Heart left ventricle (tissue), 16 donors: Measurements from ENCODE around the gene PRKAG2. TPM values are rescaled to one million over a fixed set of nuclear protein-coding genes. Genes with fewer than 3 reads are reported as not detected.

Experiments
- ATAC-seq, 4 donors: fragments of 200-7000 bp; cut with Tn5 transposase; one replicate each; pipeline ENCODE4 v1.9.1; 2020 to 2022; ENCODE audit warnings: moderate library complexity in 4 of 4, mild to moderate bottlenecking in 3 of 4, moderate number of reproducible peaks in 1 of 4
- DNase-seq, 5 donors: peaks; one replicate each; pipeline ENCODE4 v3.0.0-alpha.2; 2020
- H3K27ac ChIP-seq, 12 donors: fragments of 200-600 bp; sonication (generic) in 4 of 12; one replicate each; pipeline versions ENCODE4 v1.5.0 to v1.8.0; 2016 to 2022; ENCODE audit warnings: mild to moderate bottlenecking in 2 of 12
- H3K27me3 ChIP-seq, 9 donors: fragments of 200-600 bp; sonication (generic) in 2 of 9; one replicate each; pipeline versions ENCODE4 v1.5.1 to v1.8.0; 2016 to 2022; ENCODE audit warnings: mild to moderate bottlenecking in 3 of 9
- H3K36me3 ChIP-seq, 9 donors: fragments of 200-600 bp; sonication (generic) in 2 of 9; one replicate each; pipeline versions ENCODE4 v1.5.0 to v1.8.0; 2018 to 2022; ENCODE audit warnings: mild to moderate bottlenecking in 2 of 9
- H3K4me1 ChIP-seq, 12 donors: fragments of 200-600 bp; sonication (generic) in 4 of 12; one replicate each; pipeline versions ENCODE4 v1.5.0 to v1.8.0; 2016 to 2022; ENCODE audit warnings: mild to moderate bottlenecking in 3 of 12
- H3K4me3 ChIP-seq, 12 donors: fragments of 200-600 bp; sonication (generic) in 4 of 12; one replicate each; pipeline versions ENCODE4 v1.5.0 to v1.8.0; 2017 to 2022; ENCODE audit warnings: mild to moderate bottlenecking in 9 of 12, moderate library complexity in 4 of 12
- H3K9me3 ChIP-seq, 12 donors: fragments of 200-600 bp; sonication (generic) in 4 of 12; one replicate each; pipeline versions ENCODE4 v1.5.0 to v1.8.0; 2016 to 2022; ENCODE audit warnings: mild to moderate bottlenecking in 1 of 12
- CTCF ChIP-seq, 12 donors: fragments of 200-600 bp; sonication (generic) in 4 of 12; IDR thresholded peaks; one replicate each; pipeline versions ENCODE4 v1.5.0 to v1.8.0; 2018 to 2022; ENCODE audit warnings: antibody characterized with exemption in 12 of 12, mild to moderate bottlenecking in 5 of 12
- POLR2A ChIP-seq, 2 donors: fragments of 450-650 bp; IDR thresholded peaks; one replicate each; pipeline ENCODE4 v1.6.1; 2017; ENCODE audit warnings: antibody characterized with exemption in 2 of 2, mild to moderate bottlenecking in 2 of 2, moderate library complexity in 2 of 2
- WGBS, 4 donors: extraction: QIAGEN DNeasy Blood & Tissue Kit in 2 of 4; methylation state at CpG; one replicate each; pipeline versions ENCODE4 v1.1.5 to v1.1.7; 2013 to 2018; 5-methylcytosine and 5-hydroxymethylcytosine counted together
- intact Hi-C, 10 donors: fragments of 100-400 bp; cut with DNase I; formaldehyde crosslinking; loops; one replicate each; pipeline versions ENCODE4 v1.11.1 to v1.14.2; 2022
- polyA plus RNA-seq, 2 donors: library from polyadenylated mRNA; stranded (reverse); fragments of 200-250 nt; gene quantifications; one replicate each; pipeline ENCODE4 v1.2.3, GENCODE V29; 2013
- total RNA-seq, 9 donors: library from RNA; depleted of rRNA in 2 of 9; stranded (reverse); fragments of >200 nt in 2 of 9; fragmentation: NEBNext Ultra II Directional in 3 of 9; extraction: Animal tissue kit (Norgen Biotek cat#: 25700) in 3 of 9; gene quantifications; one replicate each; pipeline versions ENCODE4 v1.1.0 to v1.2.4, GENCODE V29; 2016 to 2023
- donor health status: ischemic (EF 13 %, LVEDD 7.1; RV severe dilation, severe dysfunction).
- donor health status: healthy with polysubstance abuse.
- donor health status: DM: no; HTN: yes; CAD: no.
- donor health status: DM: no; HTN: no; CAD: no.
- donor health status: ischemic (EF 25% LVEDD 6.9; RV normal size, moderate dysfunction).
- donor health status: ischemic (EF 25% LVEDD 5.7; RV mildly dilated, moderate dysfunction).
- donor health status: healthy.
- donor health status: DM: yes; HTN: yes; CAD: no.
- donor health status: ischemic (EF 35%, LVEDD 5.7; RV mildly dilated, moderate dysfunction).
- donor health status: nonischemic (EF 11% LVEDD 7.7; RV severe dilation, severe dysfunction).
- donor health status: DM: yes; HTN: yes; CAD: no.
- donor health status: PGD.
- donor health status: ischemic (EF 29% LVEDD 5.4; RV normal size, mild dysfunction).
- donor health status: nonischemic (EF 23%, LVEDD 6.1; RV moderate dilation, normal function).

PRKAG2 gene
- total and polyA plus RNA-seq, 11 donors = 50.2 to 179 (median 108) TPM

- Histone ChIP-seq H3K27ac (no peak overlapping the region), H3K36me3 (no peaks in the 10 kb centered on the region), H3K4me3 (no peak overlapping the region), H3K4me1 (peaks cover 0 to 32% (median 15%) of the 10 kb centered on the region in 12 donors), H3K9me3 (no peaks in the 10 kb centered on the region), H3K27me3 (no peaks in the 10 kb centered on the region)
- intact Hi-C loops = loop anchor here (1.0 to 10.0 kb wide), 16 partner anchors 57 to 442 kb away; partner anchors contain the start of gene RHEB (in 1 of the 10)
- no peak for TF ChIP-seq POLR2A (IDR thresholded peaks at IDR 0.05)
- TF ChIP-seq CTCF (IDR thresholded peaks at IDR 0.05) = peak; percentile 80 to 92 (median 88)
- DNase-seq (peak in 2 of 5 donors; percentile 60 to 67), ATAC-seq (peak in 3 of 4 donors; percentile 51 to 55 (median 53))
- WGBS, 4 donors = 39 to 61% (median 41%) methylated on average over 6 to 9 of the region's 9 CpGs
Measured at GRCh38 chr7:151759591-151760042, 117.3 kb downstream of the PRKAG2 start.

- intact Hi-C loops = loop anchor here (1.0 to 10.0 kb wide), 15 partner anchors 57 to 442 kb away; partner anchors contain the start of gene RHEB (in 1 of the 10)
- no peak for TF ChIP-seq CTCF (IDR thresholded peaks at IDR 0.05)
- no peak for TF ChIP-seq POLR2A (IDR thresholded peaks at IDR 0.05)
- WGBS, 4 donors = 67 to 83% (median 78%) methylated on average over 16 to 18 of the region's 18 CpGs
- no peaks in the 10 kb centered on the region for H3K9me3 ChIP-seq
- H3K27ac ChIP-seq = peak overlapping the region in 1 of 12 donors; percentile 63
- no peaks in the 10 kb centered on the region for H3K36me3 ChIP-seq
- no peaks in the 10 kb centered on the region for H3K27me3 ChIP-seq
- DNase-seq (no peak), ATAC-seq (no peak)
- H3K4me3 ChIP-seq = no peak overlapping the region
- peaks cover 0 to 40% (median 22%) of the 10 kb centered on the region in 12 donors for H3K4me1 ChIP-seq
Measured at GRCh38 chr7:151758622-151759540, 118.0 kb downstream of the PRKAG2 start.

- WGBS, 4 donors = 79 to 87% (median 83%) methylated on average over 8 of the region's 8 CpGs
- Histone ChIP-seq H3K27me3 (no peaks in the 10 kb centered on the region), H3K4me3 (no peak overlapping the region), H3K36me3 (no peaks in the 10 kb centered on the region), H3K9me3 (no peaks in the 10 kb centered on the region), H3K4me1 (peaks cover 0 to 43% (median 24%) of the 10 kb centered on the region in 12 donors), H3K27ac (peak overlapping the region in 1 of 12 donors; percentile 63)
- DNase-seq (no peak), ATAC-seq (no peak)
- intact Hi-C loops = loop anchor here (5.0 to 10.0 kb wide), 12 partner anchors 55 to 440 kb away; partner anchors contain the start of gene RHEB (in 1 of the 10)
- TF ChIP-seq POLR2A (IDR thresholded peaks at IDR 0.05) = no peak
- no peak for TF ChIP-seq CTCF (IDR thresholded peaks at IDR 0.05)
Measured at GRCh38 chr7:151757274-151757673, 119.6 kb downstream of the PRKAG2 start.

- 80 to 92% (median 87%) methylated on average over 13 of the region's 13 CpGs for WGBS, 4 donors
Measured at GRCh38 chr7:151756866-151757265, 120.0 kb downstream of the PRKAG2 start.

More at GRCh38 chr7:151756866-151757265, 120.0 kb downstream of the PRKAG2 start:
- ATAC-seq (no peak), DNase-seq (peak in 1 of 5 donors; percentile 11)
- no peaks in the 10 kb centered on the region for H3K27me3 ChIP-seq
- intact Hi-C loops = loop anchor here (5.0 to 10.0 kb wide), 12 partner anchors 55 to 440 kb away; partner anchors contain the start of gene RHEB (in 1 of the 10)
- H3K4me1 ChIP-seq = peaks cover 0 to 43% (median 24%) of the 10 kb centered on the region in 12 donors
- no peaks in the 10 kb centered on the region for H3K36me3 ChIP-seq
- peak overlapping the region in 1 of 12 donors; percentile 63 for H3K27ac ChIP-seq
- no peaks in the 10 kb centered on the region for H3K9me3 ChIP-seq
- no peak overlapping the region for H3K4me3 ChIP-seq
- TF ChIP-seq POLR2A (IDR thresholded peaks at IDR 0.05) (no peak), CTCF (IDR thresholded peaks at IDR 0.05) (no peak)
